ENCODE results near the gene CD247.

The CD247 gene

DNA sequence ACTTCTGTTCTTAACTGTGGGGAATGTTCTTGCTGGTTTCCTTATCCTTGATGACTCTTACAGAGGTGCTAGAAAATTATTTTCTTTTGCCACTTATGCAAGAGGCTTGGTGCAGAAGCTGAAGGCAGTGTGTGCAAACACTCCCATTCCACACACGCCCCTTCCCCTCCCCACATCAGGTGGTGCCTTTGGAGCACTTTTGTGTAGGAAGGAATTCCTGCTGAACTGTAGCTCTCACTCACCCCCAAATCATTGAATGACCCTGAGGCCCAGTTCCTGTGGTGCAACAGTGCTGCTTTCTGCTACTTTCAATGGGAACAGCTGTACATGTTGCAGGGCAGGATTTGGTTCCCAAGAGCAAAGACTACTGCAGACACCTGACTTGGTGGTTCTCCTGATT, 101.8 kb downstream of the CD247 start:
- TF ChIP-seq, protein P1, sequence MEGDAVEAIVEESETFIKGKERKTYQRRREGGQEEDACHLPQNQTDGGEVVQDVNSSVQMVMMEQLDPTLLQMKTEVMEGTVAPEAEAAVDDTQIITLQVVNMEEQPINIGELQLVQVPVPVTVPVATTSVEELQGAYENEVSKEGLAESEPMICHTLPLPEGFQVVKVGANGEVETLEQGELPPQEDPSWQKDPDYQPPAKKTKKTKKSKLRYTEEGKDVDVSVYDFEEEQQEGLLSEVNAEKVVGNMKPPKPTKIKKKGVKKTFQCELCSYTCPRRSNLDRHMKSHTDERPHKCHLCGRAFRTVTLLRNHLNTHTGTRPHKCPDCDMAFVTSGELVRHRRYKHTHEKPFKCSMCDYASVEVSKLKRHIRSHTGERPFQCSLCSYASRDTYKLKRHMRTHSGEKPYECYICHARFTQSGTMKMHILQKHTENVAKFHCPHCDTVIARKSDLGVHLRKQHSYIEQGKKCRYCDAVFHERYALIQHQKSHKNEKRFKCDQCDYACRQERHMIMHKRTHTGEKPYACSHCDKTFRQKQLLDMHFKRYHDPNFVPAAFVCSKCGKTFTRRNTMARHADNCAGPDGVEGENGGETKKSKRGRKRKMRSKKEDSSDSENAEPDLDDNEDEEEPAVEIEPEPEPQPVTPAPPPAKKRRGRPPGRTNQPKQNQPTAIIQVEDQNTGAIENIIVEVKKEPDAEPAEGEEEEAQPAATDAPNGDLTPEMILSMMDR (conservative IDR thresholded peaks at IDR 0.05; ENCODE audit: control insufficient read depth, insufficient read depth, low read depth, low read length): no peak
- no peak overlapping the region for H3K4me3 ChIP-seq (ENCODE audit: control insufficient read depth, low read depth, low read length)
- no peak for DNase-seq (ENCODE audit: low read depth)

DNA sequence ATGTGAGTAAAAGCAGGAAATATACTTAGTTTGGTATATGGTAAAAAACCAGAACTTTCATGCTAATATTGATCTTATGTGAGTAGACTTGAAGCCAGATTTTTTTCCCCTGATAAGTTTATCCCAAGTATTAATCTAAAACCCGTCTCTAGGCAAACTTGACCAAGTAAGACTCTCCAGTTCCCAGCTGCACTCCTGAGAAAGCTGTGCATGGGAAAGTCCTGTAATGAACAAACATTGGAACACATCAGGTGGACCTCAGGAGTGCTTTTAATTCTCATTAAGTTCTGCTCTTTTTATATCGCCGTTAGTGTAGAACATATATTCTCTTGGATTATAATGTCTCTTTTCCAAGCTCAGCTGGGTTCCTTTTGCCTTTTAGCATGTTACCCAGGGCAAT, 105.0 kb downstream of the CD247 start:
- H3K4me3 ChIP-seq (ENCODE audit: control insufficient read depth, low read depth, low read length): no peak overlapping the region
- TF ChIP-seq, protein P1 (conservative IDR thresholded peaks at IDR 0.05; ENCODE audit: control insufficient read depth, insufficient read depth, low read depth, low read length): no peak
- no peak for DNase-seq (ENCODE audit: low read depth)

DNA sequence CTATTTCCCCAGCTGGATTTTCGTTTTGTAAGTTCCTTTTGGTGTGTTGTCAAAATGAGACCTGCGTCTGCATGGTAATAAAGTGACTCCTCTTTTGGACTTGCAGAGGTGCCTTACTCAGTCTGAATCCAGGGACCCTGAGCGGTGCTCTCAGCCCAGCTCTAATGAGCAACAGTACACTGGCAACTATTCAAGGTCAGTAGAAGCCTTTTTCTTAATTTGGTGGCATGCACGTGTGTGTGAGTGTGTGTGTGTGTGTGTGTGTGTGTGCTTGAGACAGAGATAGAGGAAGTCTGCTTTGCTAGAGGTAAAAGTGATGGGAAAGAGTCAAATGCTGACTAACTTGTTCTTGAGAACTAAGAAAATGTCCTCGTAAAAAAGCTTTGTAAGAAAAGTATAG, 105.4 kb downstream of the CD247 start:
- DNase-seq (ENCODE audit: low read depth): no peak
- TF ChIP-seq, protein P1 (conservative IDR thresholded peaks at IDR 0.05; ENCODE audit: control insufficient read depth, insufficient read depth, low read depth, low read length): no peak

DNA sequence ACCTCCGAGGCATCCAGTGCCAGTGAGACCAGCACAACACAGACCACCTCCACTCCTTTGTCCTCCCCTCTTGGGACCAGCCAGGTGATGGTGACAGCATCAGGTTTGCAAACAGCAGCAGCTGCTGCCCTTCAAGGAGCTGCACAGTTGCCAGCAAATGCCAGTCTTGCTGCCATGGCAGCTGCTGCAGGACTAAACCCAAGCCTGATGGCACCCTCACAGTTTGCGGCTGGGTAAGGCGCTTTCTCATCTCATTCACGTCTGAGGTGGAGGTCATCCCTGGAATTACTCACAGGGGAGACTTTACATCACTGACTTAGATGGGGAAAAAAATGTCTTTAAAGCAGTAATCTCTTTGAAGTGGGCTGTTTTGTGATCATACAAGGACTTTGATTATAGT, 106.3 kb downstream of the CD247 start:
- TF ChIP-seq, protein P1 (conservative IDR thresholded peaks at IDR 0.05; ENCODE audit: control insufficient read depth, insufficient read depth, low read depth, low read length): no peak
- DNase-seq (ENCODE audit: low read depth): no peak

More for the DNA sequence above, 105.4 kb downstream of the CD247 start:
- H3K4me3 ChIP-seq (ENCODE audit: control insufficient read depth, low read depth, low read length): no peak overlapping the region

DNA sequence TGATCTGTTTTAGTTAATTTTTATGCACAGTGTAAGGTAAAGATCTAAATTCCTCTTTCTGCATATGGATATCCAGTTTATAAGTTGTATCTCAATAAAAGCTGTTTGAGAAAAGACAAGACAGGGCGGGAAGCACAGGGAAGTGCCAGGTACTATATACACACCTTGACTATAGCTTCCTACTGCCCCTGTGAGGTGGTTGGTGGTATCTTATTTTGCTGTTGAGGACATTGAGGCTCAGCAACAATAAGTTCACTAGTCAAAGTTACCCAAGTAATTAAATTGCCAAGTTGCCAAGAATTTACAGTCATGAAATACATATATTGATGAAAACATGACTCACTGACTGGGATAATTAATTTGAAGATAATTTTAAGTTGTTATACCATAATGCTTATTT, 109.1 kb downstream of the CD247 start:
- no peak overlapping the region for H3K4me3 ChIP-seq (ENCODE audit: control insufficient read depth, low read depth, low read length)
- no peak for DNase-seq (ENCODE audit: low read depth)
- TF ChIP-seq, protein P1 (conservative IDR thresholded peaks at IDR 0.05; ENCODE audit: control insufficient read depth, insufficient read depth, low read depth, low read length): no peak

More for the DNA sequence above, 106.3 kb downstream of the CD247 start:
- no peak overlapping the region for H3K4me3 ChIP-seq (ENCODE audit: control insufficient read depth, low read depth, low read length)

DNA sequence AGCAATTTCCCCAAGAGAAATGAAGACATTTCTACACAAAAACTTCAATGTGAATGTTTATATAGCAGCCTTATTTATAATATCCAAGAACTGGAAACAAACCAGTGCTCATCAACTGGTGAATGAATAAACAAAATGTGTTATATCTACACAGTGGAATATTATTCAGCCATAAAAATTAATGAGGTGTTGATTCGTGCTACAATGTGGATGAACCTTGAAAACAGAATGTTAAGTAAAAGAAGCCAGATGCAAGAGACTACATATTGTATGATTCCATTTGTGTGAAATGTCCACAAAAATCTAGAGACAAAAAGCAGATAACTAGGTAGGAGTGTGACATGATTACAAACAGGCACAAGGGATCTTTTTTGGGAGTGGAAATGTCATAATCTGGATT, 110.0 kb downstream of the CD247 start:
- no peak for DNase-seq (ENCODE audit: low read depth)
- no peak overlapping the region for H3K4me3 ChIP-seq (ENCODE audit: control insufficient read depth, low read depth, low read length)
- TF ChIP-seq, protein P1 (conservative IDR thresholded peaks at IDR 0.05; ENCODE audit: control insufficient read depth, insufficient read depth, low read depth, low read length): no peak

DNA sequence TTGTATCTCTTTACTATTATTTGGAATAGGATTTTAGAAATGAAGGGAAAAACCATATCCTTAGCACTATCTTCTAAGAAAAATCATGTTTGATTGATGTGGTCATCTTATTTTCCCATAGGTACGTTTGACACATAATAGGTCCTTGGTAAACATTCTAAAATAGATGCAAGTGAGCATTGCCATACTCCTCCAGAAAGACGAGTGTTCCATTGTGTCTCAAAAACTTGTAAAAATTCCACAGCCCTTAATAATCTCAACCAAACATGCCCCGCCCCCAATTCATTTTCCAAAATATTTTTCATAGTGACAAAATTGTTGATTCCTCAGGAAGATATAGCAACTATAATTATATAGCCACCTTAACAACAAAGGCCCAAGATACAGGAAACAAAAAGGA, 113.4 kb downstream of the CD247 start:
- TF ChIP-seq, protein P1 (conservative IDR thresholded peaks at IDR 0.05; ENCODE audit: control insufficient read depth, insufficient read depth, low read depth, low read length): no peak
- no peak overlapping the region for H3K4me3 ChIP-seq (ENCODE audit: control insufficient read depth, low read depth, low read length)
- no peak for DNase-seq (ENCODE audit: low read depth)
